MM.1S (cell line): ENCODE data around the gene LAMTOR1.
"Not testable (repeated sequence)": the region's sequence is repeated elsewhere in the genome, so short reads cannot be mapped to it uniquely, and the experiment has no call there.

Experiments
- DNase-seq: peaks from one replicate; pipeline ENCODE4 v3.0.0-alpha.2; 2015
- H2AFZ ChIP-seq: fragments of 300-600 bp; sonication (generic); 2 replicates; pipeline ENCODE4 v1.6.0; 2016; ENCODE audit warnings: antibody characterized with exemption, low read length
- H3F3A ChIP-seq: fragments of 300-600 bp; sonication (generic); 2 replicates; pipeline ENCODE4 v1.6.1; 2016; ENCODE audit warnings: mild to moderate bottlenecking, antibody characterized with exemption, low read length, moderate library complexity, mixed read lengths; ENCODE audit not compliant: insufficient read depth
- H3K27ac ChIP-seq: fragments of 300-600 bp; sonication (generic); 2 replicates; pipeline ENCODE4 v1.5.1; 2016; ENCODE audit warnings: mild to moderate bottlenecking, low read length
- H3K27me3 ChIP-seq: fragments of 300-600 bp; sonication (generic); replicated peaks from 2 replicates; pipeline ENCODE4 v1.6.0; 2016; ENCODE audit warnings: low read length; ENCODE audit not compliant: insufficient read depth
- H3K36me3 ChIP-seq: fragments of 300-600 bp; sonication (generic); replicated peaks from 2 replicates; pipeline ENCODE4 v1.6.1; 2016; ENCODE audit warnings: mild to moderate bottlenecking, low read length, mixed read lengths; ENCODE audit not compliant: insufficient read depth
- H3K4me1 ChIP-seq: fragments of 300-600 bp; sonication (generic); 2 replicates; pipeline ENCODE4 v1.6.1; 2016; ENCODE audit warnings: low read length, mixed read lengths
- H3K4me2 ChIP-seq: fragments of 300-600 bp; sonication (generic); 2 replicates; pipeline ENCODE4 v1.6.0; 2016; ENCODE audit warnings: low read depth, low read length
- H3K4me3 ChIP-seq: fragments of 300-600 bp; sonication (generic); 2 replicates; pipeline ENCODE4 v1.5.1; 2016; ENCODE audit warnings: low read length, mixed read lengths
- H3K79me2 ChIP-seq: fragments of 300-600 bp; sonication (generic); 2 replicates; pipeline ENCODE4 v1.6.1; 2016; ENCODE audit warnings: mixed run types, low read length, mixed read lengths
- H3K9ac ChIP-seq: fragments of 300-600 bp; sonication (generic); 2 replicates; pipeline ENCODE4 v1.6.1; 2016; ENCODE audit warnings: low read length, mixed read lengths
- H3K9me2 ChIP-seq: fragments of 300-600 bp; sonication (generic); replicated peaks from 2 replicates; pipeline ENCODE4 v1.6.1; 2016; ENCODE audit warnings: mild to moderate bottlenecking, low read length, mixed read lengths; ENCODE audit not compliant: insufficient read depth
- H3K9me3 ChIP-seq: fragments of 300-600 bp; sonication (generic); replicated peaks from 2 replicates; pipeline ENCODE4 v1.6.1; 2016; ENCODE audit warnings: mild to moderate bottlenecking, low read length, mixed read lengths; ENCODE audit not compliant: insufficient read depth
- H4K20me1 ChIP-seq: fragments of 300-600 bp; sonication (generic); 2 replicates; pipeline ENCODE4 v1.6.1; 2016; ENCODE audit warnings: mild to moderate bottlenecking, low read length, moderate library complexity, mixed read lengths; ENCODE audit not compliant: insufficient read depth
- EZH2 ChIP-seq: fragments of 300-600 bp; sonication (generic); optimal IDR thresholded peaks from 2 replicates; pipeline ENCODE3; 2017; ENCODE audit warnings: low read depth, mild to moderate bottlenecking, antibody characterized with exemption, low read length, mixed read lengths
- EZH2phosphoT487 ChIP-seq: fragments of 300-600 bp; sonication (generic); IDR thresholded peaks from 2 replicates; pipeline ENCODE4 v1.6.1; 2018; ENCODE audit warnings: antibody characterized with exemption, low read length
- TF ChIP-seq, protein P1 (sequence below): fragments of 300-600 bp; sonication (generic); IDR thresholded peaks from 2 replicates; pipeline ENCODE4 v1.5.1; 2016; ENCODE audit warnings: antibody characterized with exemption, low read length, mixed read lengths

Gene LAMTOR1

GRCh38 chr11:72144807-72145565 is 41.9 kb upstream of the LAMTOR1 start:
- Histone ChIP-seq H3K9me3 (no peaks in the 10 kb centered on the region), H3F3A (no peaks in the 10 kb centered on the region), H2AFZ (no peak overlapping the region), H3K79me2 (no peaks in the 10 kb centered on the region), H3K9ac (no peak overlapping the region), H3K4me2 (no peak overlapping the region), H3K9me2 (no peaks in the 10 kb centered on the region), H3K4me3 (no peak overlapping the region), H3K36me3 (no peaks in the 10 kb centered on the region), H3K27me3 (no peaks in the 10 kb centered on the region), H3K4me1 (no peaks in the 10 kb centered on the region), H3K27ac (no peak overlapping the region), H4K20me1 (no peaks in the 10 kb centered on the region)
- DNase-seq = no peak
- TF ChIP-seq EZH2phosphoT487 (no peak), EZH2 (no peak)
- TF ChIP-seq, protein P1, sequence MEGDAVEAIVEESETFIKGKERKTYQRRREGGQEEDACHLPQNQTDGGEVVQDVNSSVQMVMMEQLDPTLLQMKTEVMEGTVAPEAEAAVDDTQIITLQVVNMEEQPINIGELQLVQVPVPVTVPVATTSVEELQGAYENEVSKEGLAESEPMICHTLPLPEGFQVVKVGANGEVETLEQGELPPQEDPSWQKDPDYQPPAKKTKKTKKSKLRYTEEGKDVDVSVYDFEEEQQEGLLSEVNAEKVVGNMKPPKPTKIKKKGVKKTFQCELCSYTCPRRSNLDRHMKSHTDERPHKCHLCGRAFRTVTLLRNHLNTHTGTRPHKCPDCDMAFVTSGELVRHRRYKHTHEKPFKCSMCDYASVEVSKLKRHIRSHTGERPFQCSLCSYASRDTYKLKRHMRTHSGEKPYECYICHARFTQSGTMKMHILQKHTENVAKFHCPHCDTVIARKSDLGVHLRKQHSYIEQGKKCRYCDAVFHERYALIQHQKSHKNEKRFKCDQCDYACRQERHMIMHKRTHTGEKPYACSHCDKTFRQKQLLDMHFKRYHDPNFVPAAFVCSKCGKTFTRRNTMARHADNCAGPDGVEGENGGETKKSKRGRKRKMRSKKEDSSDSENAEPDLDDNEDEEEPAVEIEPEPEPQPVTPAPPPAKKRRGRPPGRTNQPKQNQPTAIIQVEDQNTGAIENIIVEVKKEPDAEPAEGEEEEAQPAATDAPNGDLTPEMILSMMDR = no peak

DNA sequence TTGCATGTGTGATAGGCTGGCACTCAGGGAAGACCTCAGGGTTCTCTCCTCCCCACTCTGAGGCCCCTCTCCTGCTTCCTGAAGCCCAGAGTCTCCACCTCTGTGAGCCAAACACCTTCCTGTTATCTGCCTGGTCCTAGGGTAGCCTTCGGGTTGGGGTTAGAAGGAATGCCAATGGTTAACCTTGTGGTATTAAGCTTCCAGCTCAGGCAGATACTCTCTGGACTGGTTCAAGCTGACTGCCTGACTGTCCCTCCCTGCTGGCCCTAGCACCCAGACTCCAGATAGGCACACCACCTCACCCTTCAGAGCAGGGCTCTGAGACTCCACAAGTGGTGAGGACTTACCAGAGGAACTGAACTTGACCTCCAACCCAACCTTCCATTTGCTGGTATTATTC is 39.4 kb upstream of the LAMTOR1 start:
- H3K4me3 ChIP-seq, H4K20me1 ChIP-seq, H3K9ac ChIP-seq, H3K79me2 ChIP-seq, H3F3A ChIP-seq, H3K4me2 ChIP-seq, H3K36me3 ChIP-seq, H2AFZ ChIP-seq, H3K9me2 ChIP-seq, H3K9me3 ChIP-seq, DNase-seq, H3K4me1 ChIP-seq, H3K27ac ChIP-seq, H3K27me3 ChIP-seq: not testable (repeated sequence)

GRCh38 chr11:72142086-72142485 is 39.0 kb upstream of the LAMTOR1 start:
- H3K4me3 ChIP-seq, H3F3A ChIP-seq, H3K4me2 ChIP-seq, H3K9me2 ChIP-seq, H3K36me3 ChIP-seq, H3K27ac ChIP-seq, H2AFZ ChIP-seq, H4K20me1 ChIP-seq, H3K27me3 ChIP-seq, H3K9ac ChIP-seq, H3K4me1 ChIP-seq, H3K9me3 ChIP-seq, DNase-seq, H3K79me2 ChIP-seq: not testable (repeated sequence)

DNA sequence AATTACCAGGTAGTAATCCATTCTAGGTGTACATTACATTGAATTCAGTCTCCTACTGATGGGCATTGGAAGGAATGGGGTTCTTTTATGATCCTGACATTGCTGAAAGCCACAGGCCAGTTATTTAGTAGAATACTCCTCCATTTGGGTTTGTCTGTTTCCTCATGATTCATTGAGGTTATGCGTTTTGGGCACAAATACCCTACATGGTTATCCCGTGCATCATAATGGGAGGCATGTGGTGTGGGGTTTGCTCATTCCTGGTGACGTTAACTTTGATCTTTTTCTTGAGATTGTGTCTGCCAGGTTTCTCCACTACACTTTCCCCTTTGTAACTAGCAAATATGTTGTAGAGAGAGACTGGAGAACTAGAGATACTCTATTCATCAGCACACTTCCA is 38.0 kb upstream of the LAMTOR1 start:
- no peaks in the 10 kb centered on the region for H3K9me3 ChIP-seq
- H2AFZ ChIP-seq = no peak overlapping the region
- H3K4me1 ChIP-seq = no peaks in the 10 kb centered on the region
- no peaks in the 10 kb centered on the region for H3K9me2 ChIP-seq
- H3K27ac ChIP-seq = no peak overlapping the region
- no peaks in the 10 kb centered on the region for H3K27me3 ChIP-seq
- no peak overlapping the region for H3K4me3 ChIP-seq
- H3K4me2 ChIP-seq = no peak overlapping the region
- DNase-seq = no peak
- no peaks in the 10 kb centered on the region for H4K20me1 ChIP-seq
- TF ChIP-seq, protein P1 = no peak
- TF ChIP-seq EZH2 (no peak), EZH2phosphoT487 (no peak)
- no peaks in the 10 kb centered on the region for H3K36me3 ChIP-seq
- H3F3A ChIP-seq = no peaks in the 10 kb centered on the region
- H3K9ac ChIP-seq = no peak overlapping the region
- H3K79me2 ChIP-seq = no peaks in the 10 kb centered on the region
